A549 (cell line): ENCODE measurements around the gene POLRMT. TPM values are rescaled to one million over a fixed set of nuclear protein-coding genes. Genes with fewer than 3 reads are reported as not detected.
A peak's percentile ranks its signal among the peaks of the same experiment; 100 is the strongest.

Experiments used
- ATAC-seq, 2 experiments: fragments of 200-7000 bp in 1 of 2; fragments of >200 bp in 1 of 2; cut with Nextera tagmentation in 1 of 2; cut with Tn5 transposase in 1 of 2; 3 replicates each; pipeline versions ENCODE4 v1.8.0 to v1.9.1; 2018 to 2020; ENCODE audit warnings: mild to moderate bottlenecking in 1 of 2, moderate library complexity in 1 of 2
- CTCF ChIA-PET: fragments of 300-600 bp; sonication (Branson Sonifier 250); formaldehyde crosslinking; extraction: SDS; loops from one replicate; lab custom pipeline; 2021; ENCODE audit warnings: antibody characterized with exemption, inconsistent platforms; lab: Yijun Ruan, JAX
- POLR2A ChIA-PET: fragments of 350-600 bp; formaldehyde crosslinking; extraction: SDS; loops from one replicate; lab custom pipeline; 2021; ENCODE audit warnings: antibody characterized with exemption, inconsistent platforms; lab: Yijun Ruan, JAX
- DNase-seq, 2 experiments: peaks; one replicate each; pipeline versions ENCODE4 v3.0.0 to v3.0.0-alpha.2; 2011 to 2016; ENCODE audit warnings: low read depth in 1 of 2, low spot score in 1 of 2
- FAIRE-seq: peaks from 2 replicates; lab custom pipeline; 2011; peaks lifted over from hg19 to GRCh38; lab: Jason Lieb, UNC
- H3K27ac ChIP-seq, 2 experiments: fragments of >200 bp; sonication (Bioruptor Twin); formaldehyde crosslinking; 3 replicates each; pipeline ENCODE4 v1.5.1; 2016 to 2017
- H3K4me1 ChIP-seq: fragments of >200 bp; sonication (Bioruptor Twin); formaldehyde crosslinking; 3 replicates; pipeline ENCODE4 v1.6.1; 2016
- H3K4me2 ChIP-seq: fragments of >200 bp; sonication (Bioruptor Twin); formaldehyde crosslinking; 3 replicates; pipeline ENCODE4 v1.6.1; 2016
- H3K4me3 ChIP-seq: fragments of >200 bp; sonication (Bioruptor Twin); formaldehyde crosslinking; 3 replicates; pipeline ENCODE4 v1.5.1; 2016
- H3K9me3 ChIP-seq: fragments of >200 bp; sonication (Bioruptor Twin); formaldehyde crosslinking; 3 replicates; pipeline ENCODE4 v1.6.1; 2016
- BHLHE40 ChIP-seq: IDR thresholded peaks from 2 replicates; pipeline ENCODE4 v1.6.1; 2012; ENCODE audit warnings: low read depth, low read length, inconsistent platforms
- CHD2 ChIP-seq: fragments of 150-350 bp; IDR thresholded peaks from 2 replicates; pipeline ENCODE4 v1.6.1; 2014; ENCODE audit warnings: low read length; ENCODE audit not compliant: partially characterized antibody
- EHF ChIP-seq: fragments of 250-450 bp; sonication (Bioruptor Pico); IDR thresholded peaks from 2 replicates; pipeline ENCODE4 v1.5.0; 2020; ENCODE audit warnings: mild to moderate bottlenecking
- EHMT2 ChIP-seq: fragments of 200-600 bp; sonication (generic); IDR thresholded peaks from 2 replicates; pipeline ENCODE4 v1.6.1; 2016; ENCODE audit warnings: antibody characterized with exemption, low read depth, mild to moderate bottlenecking, moderate library complexity
- EP300 ChIP-seq, 2 experiments: fragments of >200 bp; sonication (Bioruptor Twin); formaldehyde crosslinking; IDR thresholded peaks; 2 replicates in 1 of 2; 3 replicates in 1 of 2; pipeline ENCODE4 v1.6.1; 2016 to 2017
- FOSL2 ChIP-seq, 2 experiments: fragments of 450-650 bp in 1 of 2; fragments of >200 bp in 1 of 2; sonication (Bioruptor Twin) in 1 of 2; formaldehyde crosslinking; IDR thresholded peaks; 2 replicates each; pipeline versions ENCODE4 v1.5.0 to v1.6.1; 2016 to 2020; ENCODE audit warnings: mild to moderate bottlenecking in 1 of 2, moderate library complexity in 1 of 2
- GATA3 ChIP-seq: IDR thresholded peaks from 2 replicates; pipeline ENCODE4 v1.6.1; 2012; ENCODE audit warnings: borderline replicate concordance
- JUNB ChIP-seq: fragments of >200 bp; sonication (Bioruptor Twin); formaldehyde crosslinking; IDR thresholded peaks from 2 replicates; pipeline ENCODE4 v1.6.1; 2016
- MAZ ChIP-seq: fragments of 150-350 bp; IDR thresholded peaks from 2 replicates; pipeline ENCODE4 v1.6.1; 2014; ENCODE audit warnings: antibody characterized with exemption, low read depth, low read length, borderline replicate concordance
- NPAS2 ChIP-seq: fragments of 250-450 bp; sonication (Bioruptor Pico); IDR thresholded peaks from 2 replicates; pipeline ENCODE4 v1.8.0; 2022; ENCODE audit warnings: mild to moderate bottlenecking, moderate library complexity, borderline replicate concordance
- PHF8 ChIP-seq: fragments of 200-600 bp; sonication (generic); IDR thresholded peaks from 2 replicates; pipeline ENCODE4 v1.6.1; 2016; ENCODE audit warnings: low read depth, mild to moderate bottlenecking, antibody characterized with exemption, moderate library complexity, borderline replicate concordance
- POLR2AphosphoS2 ChIP-seq: conservative IDR thresholded peaks from 2 replicates; pipeline ENCODE4 v1.6.1; 2012; ENCODE audit warnings: low read length, improper control_type of control experiment, inconsistent platforms
- RAD21 ChIP-seq, 2 experiments: fragments of >200 bp in 1 of 2; sonication (Bioruptor Twin) in 1 of 2; formaldehyde crosslinking in 1 of 2; IDR thresholded peaks in 1 of 2; conservative IDR thresholded peaks in 1 of 2; 2 replicates in 1 of 2; 3 replicates in 1 of 2; pipeline ENCODE4 v1.6.1; 2012 to 2018; ENCODE audit warnings: inconsistent platforms in 1 of 2
- RFX5 ChIP-seq: fragments of 450-650 bp; IDR thresholded peaks from 2 replicates; pipeline ENCODE4 v1.7.1; 2014; ENCODE audit warnings: antibody characterized with exemption, mild to moderate bottlenecking, moderate library complexity
- TFCP2L1 ChIP-seq: fragments of 250-450 bp; sonication (Bioruptor Pico); IDR thresholded peaks from 2 replicates; pipeline ENCODE4 v1.5.0; 2021; ENCODE audit warnings: mild to moderate bottlenecking
- ZFP36 ChIP-seq: fragments of 450-650 bp; IDR thresholded peaks from 2 replicates; pipeline ENCODE4 v1.6.1; 2014; ENCODE audit warnings: borderline replicate concordance; ENCODE audit not compliant: partially characterized antibody
- WGBS: methylation state at CpG from one replicate; pipeline ENCODE4 v1.1.6; 2017; ENCODE audit errors: missing lambda C conversion rate; 5-methylcytosine and 5-hydroxymethylcytosine counted together
- polyA plus RNA-seq, 4 experiments: library from polyadenylated mRNA; depleted of rRNA in 3 of 4; stranded (reverse); fragments of >200 nt; fragmentation: RNase III in 1 of 4; extraction: RNeasy Plus Mini Kit Qiagen cat#74134 plus additional on column Dnase treatment in 1 of 4; gene quantifications; 2 replicates in 3 of 4; 3 replicates in 1 of 4; pipeline ENCODE4 v1.2.3, GENCODE V29; 2011 to 2017
- TF ChIP-seq, protein P1 (sequence below): IDR thresholded peaks from 2 replicates; pipeline ENCODE4 v1.6.1; 2012
- TF ChIP-seq, protein P2 (sequence below): fragments of 150-350 bp; IDR thresholded peaks from 2 replicates; pipeline ENCODE4 v1.6.1; 2014; ENCODE audit warnings: low read depth, mild to moderate bottlenecking, low read length
- TF ChIP-seq, protein P3 (sequence below): fragments of 250-450 bp; sonication (Bioruptor Pico); IDR thresholded peaks from 2 replicates; pipeline ENCODE4 v1.5.0; 2021; ENCODE audit warnings: mild to moderate bottlenecking, moderate library complexity, borderline replicate concordance
- TF ChIP-seq, protein P4 (sequence below): fragments of >200 bp; sonication (Bioruptor Twin); formaldehyde crosslinking; IDR thresholded peaks from 3 replicates; pipeline ENCODE4 v1.5.1; 2016
- TF ChIP-seq, protein P5 (sequence below): fragments of 250-450 bp; sonication (Bioruptor Pico); IDR thresholded peaks from 2 replicates; pipeline ENCODE4 v1.5.0; 2020; ENCODE audit warnings: low read depth, mild to moderate bottlenecking, moderate library complexity
- TF ChIP-seq, protein P6 (sequence below): fragments of 450-650 bp; IDR thresholded peaks from 2 replicates; pipeline ENCODE4 v1.6.1; 2014; ENCODE audit warnings: antibody characterized with exemption
- TF ChIP-seq, protein P7 (sequence below): IDR thresholded peaks from 2 replicates; pipeline ENCODE4 v1.6.1; 2012; ENCODE audit warnings: low read depth, borderline replicate concordance

Gene POLRMT
- polyA plus RNA-seq, 2 of the 4 experiments (the other 2 are of a cell fraction), result 41.9 to 68.8 TPM

DNA sequence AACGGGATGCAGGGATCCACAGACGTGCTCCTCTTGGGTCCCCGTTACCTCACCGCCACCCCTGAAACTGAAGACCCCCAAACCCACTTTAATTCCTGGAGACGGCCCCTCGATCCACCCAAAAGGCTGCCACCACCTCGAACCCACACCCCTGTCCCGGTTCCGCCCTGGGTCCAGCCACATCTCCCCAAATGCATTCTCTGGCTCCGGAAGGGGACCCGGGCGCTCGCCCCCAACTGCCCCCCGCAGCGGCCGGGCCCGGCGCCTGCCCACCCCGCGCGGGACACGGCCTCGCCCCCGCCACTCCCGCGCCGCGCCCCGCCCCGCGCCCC lies 42.6 kb upstream of the POLRMT start:
- Histone ChIP-seq H3K4me3 (peak overlapping the region; percentile 64), H3K9me3 (no peaks in the 10 kb centered on the region), H3K4me2 (peak overlapping the region; percentile 77), H3K27ac (peak overlapping the region; percentile 99), H3K4me1 (peaks cover 22% of the 10 kb centered on the region)
- FAIRE-seq (no peak), DNase-seq (no peak), ATAC-seq (no peak)
- ChIA-PET CTCF (interaction anchor here (0.6 to 1.8 kb wide), 4 partner anchors 34 to 65 kb away, joined by 3 to 7 read pairs (median 4); no protein-coding TSS in a partner anchor), POLR2A (interaction anchor here (0.7 to 2.8 kb wide), 4 partner anchors 13 to 104 kb away, joined by 3 to 26 read pairs (median 9); partner anchors contain the start of gene RNF126)
- TF ChIP-seq, protein P1, sequence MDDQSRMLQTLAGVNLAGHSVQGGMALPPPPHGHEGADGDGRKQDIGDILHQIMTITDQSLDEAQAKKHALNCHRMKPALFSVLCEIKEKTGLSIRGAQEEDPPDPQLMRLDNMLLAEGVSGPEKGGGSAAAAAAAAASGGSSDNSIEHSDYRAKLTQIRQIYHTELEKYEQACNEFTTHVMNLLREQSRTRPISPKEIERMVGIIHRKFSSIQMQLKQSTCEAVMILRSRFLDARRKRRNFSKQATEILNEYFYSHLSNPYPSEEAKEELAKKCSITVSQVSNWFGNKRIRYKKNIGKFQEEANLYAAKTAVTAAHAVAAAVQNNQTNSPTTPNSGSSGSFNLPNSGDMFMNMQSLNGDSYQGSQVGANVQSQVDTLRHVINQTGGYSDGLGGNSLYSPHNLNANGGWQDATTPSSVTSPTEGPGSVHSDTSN, result no peak
- TF ChIP-seq ZFP36 (no peak), EP300 (IDR thresholded peaks at IDR 0.05) (no peak), CHD2 (no peak), JUNB (no peak), GATA3 (no peak)
- TF ChIP-seq, protein P2, sequence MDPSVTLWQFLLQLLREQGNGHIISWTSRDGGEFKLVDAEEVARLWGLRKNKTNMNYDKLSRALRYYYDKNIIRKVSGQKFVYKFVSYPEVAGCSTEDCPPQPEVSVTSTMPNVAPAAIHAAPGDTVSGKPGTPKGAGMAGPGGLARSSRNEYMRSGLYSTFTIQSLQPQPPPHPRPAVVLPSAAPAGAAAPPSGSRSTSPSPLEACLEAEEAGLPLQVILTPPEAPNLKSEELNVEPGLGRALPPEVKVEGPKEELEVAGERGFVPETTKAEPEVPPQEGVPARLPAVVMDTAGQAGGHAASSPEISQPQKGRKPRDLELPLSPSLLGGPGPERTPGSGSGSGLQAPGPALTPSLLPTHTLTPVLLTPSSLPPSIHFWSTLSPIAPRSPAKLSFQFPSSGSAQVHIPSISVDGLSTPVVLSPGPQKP, result no peak
- 2% methylated on average over 7 of the region's 31 CpGs for WGBS

DNA sequence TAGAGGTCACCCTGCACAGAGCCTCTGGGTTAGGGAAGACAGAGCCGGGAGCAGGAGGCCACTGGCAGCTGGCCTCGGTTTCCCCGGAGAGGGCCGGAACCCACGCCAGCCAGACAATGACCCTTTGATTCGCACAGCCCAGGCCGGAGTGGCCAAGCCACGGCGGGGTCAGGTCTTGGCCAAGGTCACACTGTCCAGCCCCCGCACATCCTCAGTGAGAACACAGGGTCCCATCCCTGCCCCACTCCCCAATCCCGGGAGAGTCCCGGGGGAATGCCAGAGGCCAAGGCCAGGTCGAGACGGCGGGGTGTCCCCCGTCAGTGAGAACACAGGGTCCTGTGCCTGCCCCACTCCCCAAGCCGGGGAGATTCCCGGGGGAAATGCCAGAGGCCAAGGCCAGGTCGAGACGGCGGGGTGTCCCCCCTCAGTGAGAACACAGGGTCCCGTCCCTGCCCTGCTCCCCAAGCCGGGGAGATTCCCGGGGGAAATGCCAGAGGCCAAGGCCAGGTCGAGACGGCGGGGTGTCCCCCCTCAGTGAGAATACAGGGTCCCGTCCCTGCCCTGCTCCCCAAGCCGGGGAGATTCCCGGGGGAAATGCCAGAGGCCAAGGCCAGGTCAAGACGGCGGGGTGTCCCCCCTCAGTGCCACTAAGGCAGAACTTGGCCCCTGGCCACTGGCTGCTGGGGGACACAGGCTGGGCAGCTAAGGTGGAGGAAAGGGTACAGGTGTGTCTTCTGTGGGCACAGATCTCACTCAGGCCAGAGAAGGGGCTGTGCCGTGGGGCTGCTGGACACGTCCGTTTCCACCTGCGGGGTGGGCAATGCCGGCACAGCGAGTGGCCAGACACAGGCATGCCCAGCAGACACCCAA lies 41.2 kb upstream of the POLRMT start:
- ChIA-PET CTCF (interaction anchor here (0.6 to 1.8 kb wide), 4 partner anchors 8 to 67 kb away, joined by 3 to 7 read pairs (median 5); no protein-coding TSS in a partner anchor), POLR2A (no interaction called here)
- Histone ChIP-seq H3K27ac (peak overlapping the region; percentile 99), H3K4me2 (peak overlapping the region; percentile 77; the same call in 1 of the 3 replicates), H3K4me3 (no peak overlapping the region), H3K9me3 (no peaks in the 10 kb centered on the region), H3K4me1 (peaks cover 21% of the 10 kb centered on the region)
- FAIRE-seq (no peak), ATAC-seq (no peak), DNase-seq (no peak)
- 88% methylated on average over 16 of the region's 38 CpGs for WGBS
- TF ChIP-seq, protein P1, result no peak
- TF ChIP-seq, protein P3, sequence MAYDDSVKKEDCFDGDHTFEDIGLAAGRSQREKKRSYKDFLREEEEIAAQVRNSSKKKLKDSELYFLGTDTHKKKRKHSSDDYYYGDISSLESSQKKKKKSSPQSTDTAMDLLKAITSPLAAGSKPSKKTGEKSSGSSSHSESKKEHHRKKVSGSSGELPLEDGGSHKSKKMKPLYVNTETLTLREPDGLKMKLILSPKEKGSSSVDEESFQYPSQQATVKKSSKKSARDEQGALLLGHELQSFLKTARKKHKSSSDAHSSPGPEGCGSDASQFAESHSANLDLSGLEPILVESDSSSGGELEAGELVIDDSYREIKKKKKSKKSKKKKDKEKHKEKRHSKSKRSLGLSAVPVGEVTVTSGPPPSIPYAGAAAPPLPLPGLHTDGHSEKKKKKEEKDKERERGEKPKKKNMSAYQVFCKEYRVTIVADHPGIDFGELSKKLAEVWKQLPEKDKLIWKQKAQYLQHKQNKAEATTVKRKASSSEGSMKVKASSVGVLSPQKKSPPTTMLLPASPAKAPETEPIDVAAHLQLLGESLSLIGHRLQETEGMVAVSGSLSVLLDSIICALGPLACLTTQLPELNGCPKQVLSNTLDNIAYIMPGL (CRISPR knock-in tag), result no peak
- TF ChIP-seq CHD2 (no peak), PHF8 (no peak), EHF (no peak), NPAS2 (CRISPR knock-in tag) (no peak), EHMT2 (no peak), BHLHE40 (no peak), RAD21 (conservative IDR thresholded peaks at IDR 0.05 in 1 of 2, IDR thresholded peaks at IDR 0.05 in 1 of 2) (no peak), RFX5 (no peak), TFCP2L1 (CRISPR knock-in tag) (no peak), FOSL2 (IDR thresholded peaks at IDR 0.05) (no peak), FOSL2 (CRISPR knock-in tag; IDR thresholded peaks at IDR 0.05) (no peak), MAZ (no peak), POLR2AphosphoS2 (no peak)
- TF ChIP-seq, protein P4, sequence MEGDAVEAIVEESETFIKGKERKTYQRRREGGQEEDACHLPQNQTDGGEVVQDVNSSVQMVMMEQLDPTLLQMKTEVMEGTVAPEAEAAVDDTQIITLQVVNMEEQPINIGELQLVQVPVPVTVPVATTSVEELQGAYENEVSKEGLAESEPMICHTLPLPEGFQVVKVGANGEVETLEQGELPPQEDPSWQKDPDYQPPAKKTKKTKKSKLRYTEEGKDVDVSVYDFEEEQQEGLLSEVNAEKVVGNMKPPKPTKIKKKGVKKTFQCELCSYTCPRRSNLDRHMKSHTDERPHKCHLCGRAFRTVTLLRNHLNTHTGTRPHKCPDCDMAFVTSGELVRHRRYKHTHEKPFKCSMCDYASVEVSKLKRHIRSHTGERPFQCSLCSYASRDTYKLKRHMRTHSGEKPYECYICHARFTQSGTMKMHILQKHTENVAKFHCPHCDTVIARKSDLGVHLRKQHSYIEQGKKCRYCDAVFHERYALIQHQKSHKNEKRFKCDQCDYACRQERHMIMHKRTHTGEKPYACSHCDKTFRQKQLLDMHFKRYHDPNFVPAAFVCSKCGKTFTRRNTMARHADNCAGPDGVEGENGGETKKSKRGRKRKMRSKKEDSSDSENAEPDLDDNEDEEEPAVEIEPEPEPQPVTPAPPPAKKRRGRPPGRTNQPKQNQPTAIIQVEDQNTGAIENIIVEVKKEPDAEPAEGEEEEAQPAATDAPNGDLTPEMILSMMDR, result no peak
- TF ChIP-seq, protein P5, sequence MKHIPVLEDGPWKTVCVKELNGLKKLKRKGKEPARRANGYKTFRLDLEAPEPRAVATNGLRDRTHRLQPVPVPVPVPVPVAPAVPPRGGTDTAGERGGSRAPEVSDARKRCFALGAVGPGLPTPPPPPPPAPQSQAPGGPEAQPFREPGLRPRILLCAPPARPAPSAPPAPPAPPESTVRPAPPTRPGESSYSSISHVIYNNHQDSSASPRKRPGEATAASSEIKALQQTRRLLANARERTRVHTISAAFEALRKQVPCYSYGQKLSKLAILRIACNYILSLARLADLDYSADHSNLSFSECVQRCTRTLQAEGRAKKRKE (CRISPR knock-in tag), result no peak
- TF ChIP-seq, protein P6, sequence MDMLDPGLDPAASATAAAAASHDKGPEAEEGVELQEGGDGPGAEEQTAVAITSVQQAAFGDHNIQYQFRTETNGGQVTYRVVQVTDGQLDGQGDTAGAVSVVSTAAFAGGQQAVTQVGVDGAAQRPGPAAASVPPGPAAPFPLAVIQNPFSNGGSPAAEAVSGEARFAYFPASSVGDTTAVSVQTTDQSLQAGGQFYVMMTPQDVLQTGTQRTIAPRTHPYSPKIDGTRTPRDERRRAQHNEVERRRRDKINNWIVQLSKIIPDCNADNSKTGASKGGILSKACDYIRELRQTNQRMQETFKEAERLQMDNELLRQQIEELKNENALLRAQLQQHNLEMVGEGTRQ, result no peak
- TF ChIP-seq, protein P7, sequence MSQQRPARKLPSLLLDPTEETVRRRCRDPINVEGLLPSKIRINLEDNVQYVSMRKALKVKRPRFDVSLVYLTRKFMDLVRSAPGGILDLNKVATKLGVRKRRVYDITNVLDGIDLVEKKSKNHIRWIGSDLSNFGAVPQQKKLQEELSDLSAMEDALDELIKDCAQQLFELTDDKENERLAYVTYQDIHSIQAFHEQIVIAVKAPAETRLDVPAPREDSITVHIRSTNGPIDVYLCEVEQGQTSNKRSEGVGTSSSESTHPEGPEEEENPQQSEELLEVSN, result no peak
